GM18505 (cell line): ENCODE results near the gene PLEKHA6.

Source experiments
- ATAC-seq: cut with Tn5 transposase; IDR thresholded peaks from one replicate; pipeline ENCODE4 v1.9.1; 2021; ENCODE audit not compliant: unreplicated experiment
- POLR2A ChIP-seq: IDR thresholded peaks from 4 replicates; pipeline ENCODE4 v1.6.1; 2011; ENCODE audit warnings: borderline replicate concordance; ENCODE audit not compliant: insufficient read depth, insufficient read length; ENCODE audit errors: extremely low read depth

PLEKHA6 gene

GRCh38 chr1:204396015-204396583 lies 36.4 kb upstream of the PLEKHA6 start:
- ATAC-seq = no peak
- no peak for TF ChIP-seq POLR2A

- no peak for ATAC-seq
- no peak for TF ChIP-seq POLR2A
Measured at GRCh38 chr1:204391629-204392028, 31.9 kb upstream of the PLEKHA6 start.

- no peak for TF ChIP-seq POLR2A
- no peak for ATAC-seq
Measured at GRCh38 chr1:204390751-204391466, 31.2 kb upstream of the PLEKHA6 start.

GRCh38 chr1:204385727-204386126 lies 26.0 kb upstream of the PLEKHA6 start:
- no peak for ATAC-seq
- no peak for TF ChIP-seq POLR2A

- no peak for ATAC-seq
- no peak for TF ChIP-seq POLR2A
Measured at GRCh38 chr1:204384636-204385352, 25.1 kb upstream of the PLEKHA6 start.

- ATAC-seq = no peak
- TF ChIP-seq POLR2A = no peak
Measured at GRCh38 chr1:204383163-204383904, 23.6 kb upstream of the PLEKHA6 start.

- ATAC-seq = no peak
- no peak for TF ChIP-seq POLR2A
Measured at GRCh38 chr1:204382714-204383083, 23.0 kb upstream of the PLEKHA6 start.

- no peak for ATAC-seq
Measured at GRCh38 chr1:204380293-204380831, 20.6 kb upstream of the PLEKHA6 start.

GRCh38 chr1:204377800-204378668 lies 18.3 kb upstream of the PLEKHA6 start:
- ATAC-seq = no peak

More at GRCh38 chr1:204380293-204380831, 20.6 kb upstream of the PLEKHA6 start:
- no peak for TF ChIP-seq POLR2A

GRCh38 chr1:204376919-204377799 lies 17.4 kb upstream of the PLEKHA6 start:
- no peak for ATAC-seq
- no peak for TF ChIP-seq POLR2A

More at GRCh38 chr1:204377800-204378668, 18.3 kb upstream of the PLEKHA6 start:
- no peak for TF ChIP-seq POLR2A

- TF ChIP-seq POLR2A = no peak
- ATAC-seq = no peak
Measured at GRCh38 chr1:204376465-204376864, 16.7 kb upstream of the PLEKHA6 start.
